SK-N-MC (cell line): Measurements from ENCODE around the gene UQCRC1.

Experiments used
- DNase-seq: peaks from one replicate; pipeline ENCODE4 v3.0.0-alpha.2; 2011; ENCODE audit warnings: low read depth, low spot score
- H3K27ac ChIP-seq: fragments of 200-600 bp; sonication (generic); 2 replicates; pipeline ENCODE4 v1.5.1; 2016; ENCODE audit warnings: mixed run types
- H3K36me3 ChIP-seq: fragments of 200-600 bp; sonication (generic); 2 replicates; pipeline ENCODE4 v1.6.1; 2017; ENCODE audit warnings: antibody characterized with exemption, low read length, mixed read lengths; ENCODE audit not compliant: insufficient read depth
- H3K4me3 ChIP-seq: fragments of 200-600 bp; sonication (generic); 2 replicates; pipeline ENCODE4 v1.5.1; 2016
- H3K9ac ChIP-seq: fragments of 200-600 bp; sonication (generic); 2 replicates; pipeline ENCODE4 v1.8.0; 2017; ENCODE audit warnings: mixed run types, mixed read lengths; ENCODE audit not compliant: insufficient read length
- H3K9me3 ChIP-seq: fragments of 200-600 bp; sonication (generic); 2 replicates; pipeline ENCODE4 v1.6.1; 2017; ENCODE audit warnings: low read depth, mild to moderate bottlenecking, antibody characterized with exemption, low read length, moderate library complexity, mixed read lengths
- EZH2 ChIP-seq: fragments of 200-600 bp; sonication (generic); IDR thresholded peaks from one replicate; pipeline ENCODE4 v1.6.1; 2017; ENCODE audit warnings: antibody characterized with exemption
- FOXP2 ChIP-seq: optimal IDR thresholded peaks from 2 replicates; pipeline ENCODE3; 2011; ENCODE audit warnings: mild to moderate bottlenecking, moderate library complexity; ENCODE audit not compliant: insufficient read depth; ENCODE audit errors: extremely low read length, control extremely low read depth
- POLR2AphosphoS5 ChIP-seq: IDR thresholded peaks from 2 replicates; pipeline ENCODE4 v1.6.1; 2012; ENCODE audit warnings: mild to moderate bottlenecking, low read depth, low read length, borderline replicate concordance

The UQCRC1 gene

GRCh38 chr3:48591886-48592518, 17.4 kb downstream of the UQCRC1 start:
- no peak overlapping the region for H3K4me3 ChIP-seq
- H3K36me3 ChIP-seq, result no peaks in the 10 kb centered on the region
- no peak overlapping the region for H3K9ac ChIP-seq
- no peak for DNase-seq
- H3K9me3 ChIP-seq, result no peaks in the 10 kb centered on the region
- TF ChIP-seq EZH2, result no peak
- H3K27ac ChIP-seq, result no peak overlapping the region

- no peak overlapping the region for H3K27ac ChIP-seq
- no peaks in the 10 kb centered on the region for H3K9me3 ChIP-seq
- H3K36me3 ChIP-seq, result no peaks in the 10 kb centered on the region
- TF ChIP-seq FOXP2 (no peak), POLR2AphosphoS5 (no peak), EZH2 (no peak)
- no peak overlapping the region for H3K4me3 ChIP-seq
- DNase-seq, result no peak
- H3K9ac ChIP-seq, result no peak overlapping the region
Observed at GRCh38 chr3:48591436-48591835, 18.0 kb downstream of the UQCRC1 start.

- no peak overlapping the region for H3K4me3 ChIP-seq
- no peak for DNase-seq
- TF ChIP-seq POLR2AphosphoS5 (no peak), EZH2 (no peak), FOXP2 (no peak)
- no peaks in the 10 kb centered on the region for H3K36me3 ChIP-seq
- H3K27ac ChIP-seq, result no peak overlapping the region
- H3K9me3 ChIP-seq, result no peaks in the 10 kb centered on the region
- no peak overlapping the region for H3K9ac ChIP-seq
Observed at GRCh38 chr3:48588230-48588629, 21.2 kb downstream of the UQCRC1 start.

GRCh38 chr3:48587686-48588085, 21.8 kb downstream of the UQCRC1 start:
- no peak for DNase-seq
- no peak overlapping the region for H3K4me3 ChIP-seq
- no peak for TF ChIP-seq EZH2
- TF ChIP-seq POLR2AphosphoS5, result no peak
- TF ChIP-seq FOXP2, result no peak
- H3K9me3 ChIP-seq, result no peaks in the 10 kb centered on the region
- H3K9ac ChIP-seq, result no peak overlapping the region
- H3K27ac ChIP-seq, result no peak overlapping the region
- no peaks in the 10 kb centered on the region for H3K36me3 ChIP-seq

GRCh38 chr3:48585411-48585810, 24.0 kb downstream of the UQCRC1 start:
- no peaks in the 10 kb centered on the region for H3K9me3 ChIP-seq
- no peak overlapping the region for H3K27ac ChIP-seq
- no peak overlapping the region for H3K4me3 ChIP-seq
- no peak for TF ChIP-seq EZH2
- DNase-seq, result no peak
- no peaks in the 10 kb centered on the region for H3K36me3 ChIP-seq
- no peak overlapping the region for H3K9ac ChIP-seq

GRCh38 chr3:48584836-48585235, 24.6 kb downstream of the UQCRC1 start:
- TF ChIP-seq POLR2AphosphoS5, result no peak
- no peak for TF ChIP-seq FOXP2
- no peak for TF ChIP-seq EZH2
- Histone ChIP-seq H3K27ac (no peak overlapping the region), H3K36me3 (no peaks in the 10 kb centered on the region), H3K9ac (no peak overlapping the region), H3K4me3 (no peak overlapping the region), H3K9me3 (no peaks in the 10 kb centered on the region)
- no peak for DNase-seq

GRCh38 chr3:48581621-48582481, 27.6 kb downstream of the UQCRC1 start:
- Histone ChIP-seq H3K4me3 (no peak overlapping the region), H3K9me3 (no peaks in the 10 kb centered on the region), H3K27ac (no peak overlapping the region), H3K36me3 (no peaks in the 10 kb centered on the region), H3K9ac (no peak overlapping the region)
- no peak for DNase-seq
- TF ChIP-seq EZH2 (no peak), POLR2AphosphoS5 (no peak), FOXP2 (no peak)

GRCh38 chr3:48576647-48577046, 32.8 kb downstream of the UQCRC1 start:
- Histone ChIP-seq H3K36me3 (no peaks in the 10 kb centered on the region), H3K4me3 (no peak overlapping the region), H3K27ac (no peak overlapping the region), H3K9ac (no peak overlapping the region), H3K9me3 (no peaks in the 10 kb centered on the region)
- TF ChIP-seq FOXP2 (no peak), POLR2AphosphoS5 (no peak)
- no peak for DNase-seq

- H3K4me3 ChIP-seq, result no peak overlapping the region
- no peaks in the 10 kb centered on the region for H3K9me3 ChIP-seq
- H3K9ac ChIP-seq, result no peak overlapping the region
- H3K27ac ChIP-seq, result no peak overlapping the region
- DNase-seq, result no peak
- no peak for TF ChIP-seq EZH2
- no peak for TF ChIP-seq FOXP2
- TF ChIP-seq POLR2AphosphoS5, result no peak
- H3K36me3 ChIP-seq, result no peaks in the 10 kb centered on the region
Observed at GRCh38 chr3:48575366-48575765, 34.1 kb downstream of the UQCRC1 start.
